ENCODE data around the gene HOXD11. TPM values are rescaled to one million over a fixed set of nuclear protein-coding genes. Genes with fewer than 3 reads are reported as not detected.

The HOXD11 gene
- 0.93 TPM in 1 of 2 replicates, not detected in the other for total RNA-seq (2014; rRNA removed; shearing (Covaris generic))

DNA sequence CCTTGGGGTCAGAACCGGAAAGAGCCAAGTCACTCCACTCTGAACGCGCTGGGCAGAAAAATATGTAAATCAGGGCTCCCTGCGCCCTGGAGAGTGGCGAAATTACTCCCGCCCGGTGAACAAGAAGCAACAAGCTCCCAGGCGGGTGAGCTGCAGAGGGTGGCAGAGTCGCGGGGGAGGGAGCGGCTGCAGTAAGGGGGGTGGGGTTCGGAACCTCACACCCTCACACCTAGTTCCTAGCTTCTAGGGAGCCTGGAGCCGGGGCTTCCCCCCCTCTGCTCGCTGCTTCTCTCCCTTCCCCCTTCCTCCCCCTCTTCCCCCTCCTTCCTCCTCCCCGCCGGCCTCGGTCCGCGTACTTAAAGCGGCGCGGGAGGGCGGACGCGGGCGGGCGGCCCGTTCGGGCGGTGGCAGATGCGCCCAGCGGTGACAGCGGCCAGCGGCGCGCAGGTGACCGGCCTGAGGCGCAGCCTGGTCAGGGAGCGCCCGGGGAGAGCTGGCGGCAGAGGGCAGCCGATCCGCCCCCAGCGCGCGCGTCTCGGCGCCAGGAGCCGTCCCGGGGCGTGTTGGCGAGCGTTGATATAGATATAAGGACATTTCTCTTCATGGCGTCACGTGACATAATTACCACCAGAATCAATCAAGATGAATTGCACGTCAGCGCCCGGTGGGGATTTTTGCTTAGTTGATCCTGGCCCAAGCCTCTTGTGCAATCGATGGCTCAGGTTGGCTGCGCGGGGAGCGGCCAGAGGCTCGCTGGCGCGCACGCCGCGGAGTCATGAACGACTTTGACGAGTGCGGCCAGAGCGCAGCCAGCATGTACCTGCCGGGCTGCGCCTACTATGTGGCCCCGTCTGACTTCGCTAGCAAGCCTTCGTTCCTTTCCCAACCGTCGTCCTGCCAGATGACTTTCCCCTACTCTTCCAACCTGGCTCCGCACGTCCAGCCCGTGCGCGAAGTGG, at the start of gene HOXD11:
TSS of gene HOXD11 (plus strand) at position 700 of the 959 bp plus-strand sequence. CDS start at position 776, 76 bp downstream.

GRCh38 chr2:176083796-176084261, 23.3 kb upstream of the HOXD11 start, which contains the start of gene EVX2:
Gene EVX2, minus strand, starts transcription at chr2:176083962. Its CDS starts 186 bp downstream, at chr2:176083776.

DNA sequence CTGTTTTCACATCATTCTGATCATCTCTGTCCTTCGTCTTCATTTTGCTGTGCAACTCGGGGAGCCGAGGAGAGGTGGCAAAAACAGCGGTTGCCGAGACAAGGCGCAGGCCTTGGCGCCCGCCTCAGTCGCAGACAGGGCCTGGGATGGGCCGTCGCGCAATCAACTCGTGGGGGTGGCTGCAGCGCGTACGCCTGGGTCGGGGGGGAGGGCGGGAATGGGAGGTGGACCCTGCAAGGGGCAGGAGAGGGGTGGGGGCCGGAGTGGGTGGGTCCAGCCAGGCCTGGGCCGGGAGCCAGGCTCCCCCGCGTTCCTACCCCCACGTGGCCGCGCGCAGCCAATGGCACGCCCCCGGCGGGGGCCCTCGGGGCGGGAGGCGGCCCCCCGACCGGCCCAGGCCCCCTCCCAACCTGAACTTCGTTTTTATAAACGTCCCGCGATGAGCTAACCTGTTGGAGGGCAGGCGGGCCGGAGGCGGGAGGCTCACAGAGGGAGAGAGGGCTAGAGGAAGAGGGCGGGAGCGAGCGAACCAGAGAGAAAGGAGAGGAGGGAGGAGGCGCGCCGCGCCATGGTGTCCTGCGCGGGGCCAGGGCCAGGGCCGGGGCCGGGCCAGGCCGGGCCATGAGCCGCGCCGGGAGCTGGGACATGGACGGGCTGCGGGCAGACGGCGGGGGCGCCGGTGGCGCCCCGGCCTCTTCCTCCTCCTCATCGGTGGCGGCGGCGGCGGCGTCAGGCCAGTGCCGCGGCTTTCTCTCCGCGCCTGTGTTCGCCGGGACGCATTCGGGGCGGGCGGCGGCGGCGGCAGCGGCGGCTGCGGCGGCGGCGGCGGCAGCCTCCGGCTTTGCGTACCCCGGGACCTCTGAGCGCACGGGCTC, 14.6 kb upstream of the HOXD11 start, which contains the start of gene HOXD13:
TSS of gene HOXD13 (plus strand) at position 452 of the 875 bp plus-strand sequence. CDS start at position 622, 170 bp downstream.

DNA sequence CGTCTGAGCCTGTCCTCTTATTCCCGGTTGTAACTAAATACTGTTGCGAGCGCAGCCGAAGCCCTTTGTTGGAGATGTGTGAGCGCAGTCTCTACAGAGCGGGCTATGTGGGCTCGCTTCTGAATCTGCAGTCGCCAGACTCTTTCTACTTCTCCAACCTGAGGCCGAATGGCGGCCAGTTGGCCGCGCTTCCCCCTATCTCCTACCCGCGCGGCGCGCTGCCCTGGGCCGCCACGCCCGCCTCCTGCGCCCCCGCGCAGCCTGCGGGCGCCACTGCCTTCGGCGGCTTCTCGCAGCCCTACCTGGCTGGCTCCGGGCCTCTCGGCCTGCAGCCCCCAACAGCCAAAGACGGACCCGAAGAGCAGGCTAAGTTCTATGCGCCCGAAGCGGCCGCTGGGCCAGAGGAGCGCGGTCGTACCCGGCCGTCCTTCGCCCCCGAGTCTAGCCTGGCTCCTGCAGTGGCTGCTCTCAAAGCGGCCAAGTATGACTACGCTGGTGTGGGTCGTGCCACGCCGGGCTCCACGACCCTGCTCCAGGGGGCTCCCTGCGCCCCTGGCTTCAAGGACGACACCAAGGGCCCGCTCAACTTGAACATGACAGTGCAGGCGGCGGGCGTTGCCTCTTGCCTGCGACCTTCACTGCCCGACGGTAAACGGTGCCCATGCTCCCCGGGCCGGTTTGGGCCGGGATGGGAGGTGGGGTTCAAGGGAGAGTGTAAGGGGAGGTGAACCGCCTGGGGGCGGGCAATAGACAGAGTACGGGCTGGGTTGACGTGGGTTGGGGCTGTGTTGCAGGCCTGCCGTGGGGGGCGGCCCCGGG, 7.1 kb upstream of the HOXD11 start, which contains the start of gene HOXD12:
TSS of gene HOXD12 (plus strand) at position 68 of the 819 bp plus-strand sequence. CDS start at position 75, 7 bp downstream.

DNA sequence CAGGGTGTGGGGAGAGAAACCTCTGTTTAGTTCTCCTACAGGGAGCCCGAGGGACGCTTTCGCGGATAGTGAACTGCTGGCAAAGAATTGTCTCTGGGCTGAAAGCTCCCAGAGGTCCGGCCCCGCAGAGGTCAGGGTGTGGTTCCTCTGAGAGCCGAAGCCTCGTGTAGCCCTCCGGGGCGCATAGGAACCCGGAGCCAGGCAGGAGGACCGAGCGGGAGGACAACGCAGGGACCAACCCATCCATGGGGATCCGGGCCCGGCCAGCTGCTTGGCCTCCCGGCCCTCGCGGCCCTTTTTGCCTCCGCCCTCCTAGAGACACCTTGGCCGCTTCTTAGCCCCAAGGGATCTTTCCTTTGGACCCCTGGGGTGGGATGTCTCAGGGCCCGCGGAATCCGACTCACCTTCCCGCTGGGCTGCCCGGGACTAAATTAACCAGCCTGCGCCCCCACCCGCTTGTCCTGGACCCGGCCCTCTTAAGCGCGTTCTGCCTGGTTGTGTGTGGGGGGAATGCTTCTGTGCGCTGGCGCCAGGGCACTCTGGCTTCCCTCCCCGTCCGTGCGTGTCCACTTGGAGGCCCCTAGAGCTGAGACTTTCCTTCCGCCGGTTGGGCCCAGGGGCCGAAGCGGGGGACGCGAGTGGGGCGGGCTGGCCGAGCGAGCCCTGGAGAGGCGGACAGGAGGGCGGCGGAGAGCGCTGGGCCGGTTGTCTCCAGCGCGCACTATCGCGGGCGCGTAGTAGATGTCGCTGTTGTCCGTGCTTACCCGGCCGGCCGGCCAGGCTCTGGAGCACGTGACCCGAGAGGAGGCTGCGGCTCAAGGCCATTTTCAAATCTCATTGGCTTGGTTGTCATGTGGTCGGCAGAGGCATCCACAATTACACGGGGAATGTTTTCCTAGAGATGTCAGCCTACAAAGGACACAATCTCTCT, 9.1 kb downstream of the HOXD11 start, which contains the start of gene HOXD10:
TSS of gene HOXD10 (plus strand) at position 896 of the 931 bp plus-strand sequence. CDS start 56 bp downstream, outside the sequence.

DNA sequence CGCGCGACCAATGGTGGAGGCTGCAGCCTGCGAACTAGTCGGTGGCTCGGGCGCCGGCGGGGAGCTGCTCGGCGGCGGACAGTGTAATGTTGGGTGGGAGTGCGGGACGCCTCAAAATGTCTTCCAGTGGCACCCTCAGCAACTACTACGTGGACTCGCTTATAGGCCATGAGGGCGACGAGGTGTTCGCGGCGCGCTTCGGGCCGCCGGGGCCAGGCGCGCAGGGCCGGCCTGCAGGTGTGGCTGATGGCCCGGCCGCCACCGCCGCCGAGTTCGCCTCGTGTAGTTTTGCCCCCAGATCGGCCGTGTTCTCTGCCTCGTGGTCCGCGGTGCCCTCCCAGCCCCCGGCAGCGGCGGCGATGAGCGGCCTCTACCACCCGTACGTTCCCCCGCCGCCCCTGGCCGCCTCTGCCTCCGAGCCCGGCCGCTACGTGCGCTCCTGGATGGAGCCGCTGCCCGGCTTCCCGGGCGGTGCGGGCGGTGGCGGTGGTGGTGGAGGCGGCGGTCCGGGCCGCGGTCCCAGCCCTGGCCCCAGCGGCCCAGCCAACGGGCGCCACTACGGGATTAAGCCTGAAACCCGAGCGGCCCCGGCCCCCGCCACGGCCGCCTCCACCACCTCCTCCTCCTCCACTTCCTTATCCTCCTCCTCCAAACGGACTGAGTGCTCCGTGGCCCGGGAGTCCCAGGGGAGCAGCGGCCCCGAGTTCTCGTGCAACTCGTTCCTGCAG, 15.8 kb downstream of the HOXD11 start, which contains the start of gene HOXD9:
TSS of gene HOXD9 (plus strand) at position 37 of the 728 bp plus-strand sequence. CDS start at position 87, 50 bp downstream.

GRCh38 chr2:176128982-176129796, 22.1 kb downstream of the HOXD11 start, which contains the start of gene HOXD8:
Gene HOXD8, plus strand, starts transcription at chr2:176129705. Its CDS starts 662 bp downstream, at chr2:176130367.

DNA sequence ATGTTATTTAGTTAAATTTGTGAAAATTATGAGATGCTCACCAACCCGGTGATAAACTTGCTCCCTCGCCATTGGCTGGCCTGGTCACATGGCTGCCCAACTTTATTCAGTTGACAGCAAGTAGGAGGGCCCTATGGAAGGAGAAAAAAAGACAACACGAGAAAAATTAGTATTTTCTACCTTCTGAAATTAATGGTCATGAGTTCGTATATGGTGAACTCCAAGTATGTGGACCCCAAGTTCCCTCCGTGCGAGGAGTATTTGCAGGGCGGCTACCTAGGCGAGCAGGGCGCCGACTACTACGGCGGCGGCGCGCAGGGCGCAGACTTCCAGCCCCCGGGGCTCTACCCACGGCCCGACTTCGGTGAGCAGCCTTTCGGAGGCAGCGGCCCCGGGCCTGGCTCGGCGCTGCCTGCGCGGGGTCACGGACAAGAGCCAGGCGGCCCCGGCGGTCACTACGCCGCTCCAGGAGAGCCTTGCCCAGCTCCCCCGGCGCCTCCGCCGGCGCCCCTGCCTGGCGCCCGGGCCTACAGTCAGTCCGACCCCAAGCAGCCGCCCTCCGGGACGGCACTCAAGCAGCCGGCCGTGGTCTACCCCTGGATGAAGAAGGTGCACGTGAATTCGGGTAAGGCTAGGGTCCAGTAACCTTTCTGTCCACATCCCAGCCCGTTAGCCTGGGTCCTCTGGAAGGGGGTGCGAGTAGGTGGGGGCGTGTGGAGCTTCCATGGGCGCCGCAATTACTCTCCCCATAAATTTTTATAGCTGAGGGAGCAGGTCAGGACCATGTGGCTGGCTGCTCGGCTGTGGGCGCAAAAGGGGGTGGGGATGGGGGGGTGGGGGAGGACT, 44.6 kb downstream of the HOXD11 start, which contains the start of gene HOXD4:
TSS of gene HOXD4 (plus strand) at position 109 of the 846 bp plus-strand sequence. CDS start at position 193, 84 bp downstream.

GRCh38 chr2:176156807-176157498, 49.9 kb downstream of the HOXD11 start, which contains the start of gene HOXD3:
Gene HOXD3, plus strand, starts transcription at chr2:176157307. Its CDS starts 11,808 bp downstream, at chr2:176169115.

Small RNA genes within 50 kb of the gene (small RNA-seq; reads per million reads assigned to genes)
- gene MIR10B, result 443 reads per million, percentile 98 among the genes with 10 or more reads in this experiment

Other genes starting within 250 kb of the HOXD11 start
- 5.6 and 11.0 TPM in 2 replicates for gene LNPK, start 105.0 kb upstream of the HOXD11 start, total RNA-seq (2014; rRNA removed; shearing (Covaris generic))
- 0.05 TPM in 1 of 2 replicates, not detected in the other for gene EVX2, start 23.3 kb upstream of the HOXD11 start, total RNA-seq (2014; rRNA removed; shearing (Covaris generic))
- gene HOXD13, start 14.6 kb upstream of the HOXD11 start, total RNA-seq (2014; rRNA removed; shearing (Covaris generic)), result 5.3 and 7.1 TPM in 2 replicates
- gene HOXD12, start 7.5 kb upstream of the HOXD11 start, total RNA-seq (2014; rRNA removed; shearing (Covaris generic)), result 0.60 TPM in 1 of 2 replicates, not detected in the other
- 0.80 and 1.9 TPM in 2 replicates for gene HOXD10, start 9.5 kb downstream of the HOXD11 start, total RNA-seq (2014; rRNA removed; shearing (Covaris generic))
- gene HOXD9, start 15.4 kb downstream of the HOXD11 start, total RNA-seq (2014; rRNA removed; shearing (Covaris generic)), result 5.4 and 5.7 TPM in 2 replicates
- 5.3 and 6.7 TPM in 2 replicates for gene HOXD8, start 22.4 kb downstream of the HOXD11 start, total RNA-seq (2014; rRNA removed; shearing (Covaris generic))
- gene HOXD4, start 44.3 kb downstream of the HOXD11 start, total RNA-seq (2014; rRNA removed; shearing (Covaris generic)), result 0.74 and 1.1 TPM in 2 replicates
- 0.90 and 2.7 TPM in 2 replicates for gene HOXD3, start 50.0 kb downstream of the HOXD11 start, total RNA-seq (2014; rRNA removed; shearing (Covaris generic))
- 0.08 TPM in 2 replicates for gene HOXD1, start 81.4 kb downstream of the HOXD11 start, total RNA-seq (2014; rRNA removed; shearing (Covaris generic))
- gene MTX2, start 162.2 kb downstream of the HOXD11 start, total RNA-seq (2014; rRNA removed; shearing (Covaris generic)), result 33.5 and 35.1 TPM in 2 replicates

Measured in A375 (cell line).